CD4-positive, alpha-beta T cell treated with Interleukin-10 for 1 hour (primary cell): ENCODE results near the gene ATL3.
"Not testable (repeated sequence)": the region's sequence is repeated elsewhere in the genome, so short reads cannot be mapped to it uniquely, and the experiment has no call there.

ENCODE experiments used
- DNase-seq: peaks from one replicate; pipeline ENCODE4 v3.0.0-alpha.2; 2020

Gene ATL3

GRCh38 chr11:63671322-63672155 lies at the start of gene ATL3:
ATL3 (minus strand) TSS chr11:63671376; CDS start chr11:63671335, 41 bp downstream.
- DNase-seq, result peak; percentile 96

GRCh38 chr11:63720611-63721010 lies 49.4 kb upstream of the ATL3 start:
- no peak for DNase-seq

- no peak for DNase-seq
These were observed 48.8 kb upstream of the ATL3 start for GRCh38 chr11:63719987-63720386.

GRCh38 chr11:63719001-63719400 lies 47.8 kb upstream of the ATL3 start:
- no peak for DNase-seq

DNA sequence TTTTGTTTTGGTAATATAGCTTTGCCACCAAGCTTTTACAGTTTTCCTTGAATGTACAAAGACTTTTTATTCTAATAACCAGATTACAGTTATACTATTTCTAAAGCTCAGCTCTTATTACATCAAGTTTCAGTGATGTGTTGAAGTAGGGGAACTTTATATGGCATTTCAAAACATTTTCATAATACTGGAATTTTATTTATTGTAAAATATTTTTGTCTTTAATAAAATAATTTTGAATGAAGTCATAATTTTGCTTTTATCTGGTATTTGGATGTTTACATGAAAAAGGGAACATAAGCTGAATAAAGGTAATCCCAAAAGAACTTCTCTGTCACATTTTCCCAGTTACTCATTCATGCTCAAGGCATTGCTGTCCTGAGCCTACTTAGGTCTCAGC lies 44.9 kb upstream of the ATL3 start:
- no peak for DNase-seq

GRCh38 chr11:63713766-63714165 lies 42.6 kb upstream of the ATL3 start:
- DNase-seq, result no peak

DNA sequence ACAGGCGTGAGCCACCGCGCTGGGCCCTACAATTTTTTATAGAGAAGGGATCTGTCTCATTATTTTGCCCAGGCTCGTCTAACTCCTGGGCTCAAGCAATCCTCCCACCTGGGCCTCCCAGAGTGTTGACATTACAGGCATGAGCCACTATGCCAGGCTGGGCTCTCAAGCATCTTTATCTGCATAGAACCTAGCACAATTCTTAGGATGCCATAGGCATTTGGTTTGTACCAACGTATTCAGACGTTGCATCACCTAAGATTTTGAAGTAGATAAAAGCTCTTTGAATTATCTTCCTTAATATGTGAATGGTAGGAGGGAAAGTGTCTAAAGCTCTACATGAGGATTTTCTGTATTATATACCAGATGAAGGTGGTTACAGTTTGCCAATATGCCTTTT lies 40.7 kb upstream of the ATL3 start:
- DNase-seq, result no peak

DNA sequence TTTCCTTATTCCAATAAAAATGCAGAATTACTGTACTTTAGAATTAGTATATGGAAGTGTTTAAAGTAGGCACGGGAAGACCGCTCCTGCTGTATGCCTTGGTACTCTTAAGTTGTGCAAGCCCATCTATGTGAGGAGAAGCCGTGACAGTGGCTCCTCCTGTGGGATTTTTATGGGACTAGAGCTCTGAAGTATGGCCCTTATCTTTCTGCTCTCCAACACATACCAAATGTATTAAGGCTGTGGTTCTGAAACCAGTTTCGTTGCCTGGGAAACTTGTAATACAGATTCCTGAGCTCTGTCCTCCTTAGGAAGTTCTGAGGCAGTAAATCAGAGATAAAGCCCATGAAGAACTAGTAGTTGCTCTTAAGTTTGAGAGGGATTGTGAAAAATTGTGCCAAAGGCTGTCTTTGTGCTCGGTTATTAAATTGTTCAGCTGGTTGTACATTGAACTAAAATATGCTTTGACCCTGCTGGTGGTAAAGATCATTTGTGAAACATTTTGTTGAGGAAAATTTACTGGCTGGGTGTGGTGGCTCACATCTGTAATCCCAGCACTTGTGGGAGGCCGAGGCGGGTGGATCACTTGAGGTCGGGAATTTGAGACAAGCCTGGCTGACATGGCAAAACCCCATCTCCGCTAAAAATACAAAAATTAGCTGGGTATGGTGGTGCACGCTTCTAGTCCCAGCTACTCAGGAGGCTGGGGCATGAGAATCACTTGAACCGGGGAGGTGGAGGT lies 39.5 kb upstream of the ATL3 start:
- no peak for DNase-seq

GRCh38 chr11:63709336-63709884 lies 38.2 kb upstream of the ATL3 start:
- no peak for DNase-seq

- no peak for DNase-seq
These were observed 37.6 kb upstream of the ATL3 start for GRCh38 chr11:63708764-63709163.

DNA sequence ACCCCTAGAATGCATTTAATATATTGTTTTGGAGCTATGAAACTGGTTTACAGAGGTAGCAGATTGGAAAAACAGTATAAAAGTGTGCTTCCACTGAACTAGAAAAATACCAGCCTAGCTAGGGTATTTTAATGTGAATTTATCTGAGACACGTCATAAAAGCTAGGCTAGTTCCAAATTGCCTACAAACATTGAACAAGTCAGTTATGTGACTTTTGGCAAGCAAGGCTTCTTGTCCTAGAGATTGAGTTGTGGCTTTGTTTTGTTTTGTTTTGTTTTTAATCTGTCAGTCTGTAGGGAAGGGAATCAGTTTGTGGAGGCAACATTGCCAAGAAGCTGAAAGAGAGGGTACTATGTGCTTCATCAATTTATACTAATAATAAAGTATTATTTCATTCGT lies 34.4 kb upstream of the ATL3 start:
- no peak for DNase-seq

GRCh38 chr11:63699896-63700295 lies 28.7 kb upstream of the ATL3 start:
- no peak for DNase-seq

DNA sequence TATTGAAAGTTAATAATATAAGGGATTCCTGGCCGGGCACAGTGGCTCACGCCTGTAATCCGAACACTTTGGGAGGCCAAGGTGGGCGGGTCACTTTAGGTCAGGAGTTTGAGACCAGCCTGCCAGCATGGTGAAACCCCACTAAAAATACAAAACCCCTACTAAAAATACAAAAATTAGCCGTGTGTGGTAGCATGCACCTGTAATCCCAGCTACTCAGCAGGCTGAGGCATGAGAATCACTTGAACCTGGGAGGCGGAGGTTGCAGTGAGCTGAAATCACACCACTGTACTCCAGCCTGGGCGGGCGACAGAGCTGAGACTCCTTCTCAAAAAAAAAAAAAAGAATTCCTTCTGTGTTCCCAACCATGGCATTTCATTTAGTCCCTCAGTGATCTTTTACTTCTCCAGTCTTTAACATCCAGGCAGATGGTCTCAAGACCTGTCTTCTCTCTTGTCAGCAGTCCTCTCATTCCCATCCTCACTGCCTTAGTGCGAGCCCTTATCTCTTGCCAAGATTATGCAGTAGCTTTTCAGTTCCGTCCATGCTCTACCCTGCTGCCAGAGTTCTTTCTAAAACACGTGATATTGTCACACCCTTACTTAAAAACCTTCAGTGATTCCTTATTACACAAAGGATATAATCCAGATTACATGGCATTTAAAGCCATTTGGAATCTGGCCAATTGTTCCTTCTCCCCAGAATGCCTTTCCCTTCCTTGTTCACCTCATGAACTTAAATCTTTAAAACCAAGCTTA lies 28.0 kb upstream of the ATL3 start:
- no peak for DNase-seq

DNA sequence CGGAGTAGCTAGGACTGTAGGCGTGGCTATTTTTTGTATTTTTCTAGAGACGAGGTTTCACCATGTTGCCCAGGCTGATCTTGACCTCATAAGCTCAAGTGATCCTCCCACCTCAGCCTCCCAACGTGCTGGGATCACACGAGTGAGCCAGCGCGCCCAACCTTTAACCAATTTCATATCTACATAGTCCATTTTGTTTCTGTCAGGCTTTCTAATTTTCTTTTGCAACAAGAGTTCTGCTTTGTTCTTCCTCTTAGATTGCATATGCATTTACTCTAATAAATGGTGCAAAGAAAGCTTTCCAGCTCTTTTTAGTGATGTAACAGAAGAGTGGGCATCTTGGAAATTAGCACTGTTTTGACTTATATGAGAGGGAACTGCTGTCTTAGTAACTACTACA lies 23.4 kb upstream of the ATL3 start:
- DNase-seq, result no peak

DNA sequence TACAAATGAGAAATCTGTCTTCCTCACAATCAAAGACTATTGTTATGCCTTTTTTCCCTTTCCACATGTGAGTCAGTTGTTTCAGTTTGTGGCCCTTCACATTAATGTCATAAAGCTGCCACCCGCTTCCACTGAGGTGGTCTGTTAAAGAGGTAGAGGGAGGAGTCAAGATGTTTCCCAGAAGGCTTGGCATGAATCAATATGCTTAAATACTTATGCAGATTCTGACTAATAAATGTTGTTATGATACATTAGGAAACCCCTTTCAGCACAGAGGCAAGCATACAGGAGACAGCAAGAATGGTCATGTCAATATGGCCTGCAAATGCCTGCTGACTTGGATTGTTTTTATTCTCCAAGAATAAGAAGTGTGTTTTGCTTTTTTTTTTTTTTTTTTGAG lies 16.7 kb upstream of the ATL3 start:
- no peak for DNase-seq

GRCh38 chr11:63686926-63687325 lies 15.8 kb upstream of the ATL3 start:
- DNase-seq, result no peak

- DNase-seq, result not testable (repeated sequence)
These were observed 14.1 kb upstream of the ATL3 start for GRCh38 chr11:63685158-63685721.

- no peak for DNase-seq
These were observed 12.2 kb upstream of the ATL3 start for GRCh38 chr11:63683133-63683991.

- DNase-seq, result no peak
These were observed 11.2 kb upstream of the ATL3 start for GRCh38 chr11:63682066-63683021.

DNA sequence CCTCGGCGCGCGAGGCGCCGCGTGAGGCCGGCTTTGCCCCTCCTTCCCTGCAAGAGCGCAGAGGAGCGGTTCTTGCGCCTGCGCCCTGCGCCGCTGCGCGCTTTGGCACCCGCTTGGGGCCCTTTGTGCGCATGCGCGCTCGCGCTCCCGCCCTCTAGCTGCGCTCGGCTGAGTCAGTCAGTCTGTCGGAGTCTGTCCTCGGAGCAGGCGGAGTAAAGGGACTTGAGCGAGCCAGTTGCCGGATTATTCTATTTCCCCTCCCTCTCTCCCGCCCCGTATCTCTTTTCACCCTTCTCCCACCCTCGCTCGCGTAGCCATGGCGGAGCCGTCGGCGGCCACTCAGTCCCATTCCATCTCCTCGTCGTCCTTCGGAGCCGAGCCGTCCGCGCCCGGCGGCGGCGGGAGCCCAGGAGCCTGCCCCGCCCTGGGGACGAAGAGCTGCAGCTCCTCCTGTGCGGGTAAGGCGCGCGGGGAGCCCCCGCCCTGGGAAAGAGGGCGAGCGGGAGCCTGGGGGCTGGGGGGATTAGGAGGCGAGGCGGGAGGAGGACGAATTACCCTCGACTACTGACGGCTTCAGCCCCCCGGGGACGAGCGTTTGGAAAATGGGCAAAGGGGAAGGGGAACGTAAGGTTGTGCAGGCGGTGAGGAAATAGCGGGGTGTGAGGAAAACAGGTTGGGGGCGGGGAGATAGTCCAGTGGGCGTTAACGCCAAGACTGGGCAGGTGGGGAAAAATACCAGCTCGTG lies 10.3 kb upstream of the ATL3 start, which contains the start of gene RTN3:
RTN3 (plus strand) TSS at position 180 of the 745 bp plus-strand sequence; CDS start at position 317, 137 bp downstream.
- DNase-seq, result peak; percentile 98
